Parathyroid adenoma (tissue), 2 donors: ENCODE results near the gene HHIPL2.

Source experiments
- H2AFZ ChIP-seq: fragments of 300-600 bp; sonication (generic); one replicate; pipeline ENCODE4 v1.7.0; 2017; ENCODE audit warnings: antibody characterized with exemption, mild to moderate bottlenecking
- H3K27ac ChIP-seq: fragments of 300-600 bp; sonication (generic); one replicate; pipeline ENCODE4 v1.7.0; 2017
- H3K27me3 ChIP-seq: fragments of 300-600 bp; sonication (generic); one replicate; pipeline ENCODE4 v1.7.0; 2017; ENCODE audit warnings: low read length; ENCODE audit not compliant: control insufficient read depth, insufficient read depth
- H3K36me3 ChIP-seq: fragments of 300-600 bp; sonication (generic); one replicate; pipeline ENCODE4 v1.7.0; 2017; ENCODE audit warnings: low read length; ENCODE audit not compliant: control insufficient read depth, insufficient read depth
- H3K4me1 ChIP-seq: fragments of 300-600 bp; sonication (generic); one replicate; pipeline ENCODE4 v1.7.0; 2017; ENCODE audit warnings: control low read depth
- H3K4me2 ChIP-seq: fragments of 300-600 bp; sonication (generic); one replicate; pipeline ENCODE4 v1.7.0; 2017; ENCODE audit warnings: low read length
- H3K4me3 ChIP-seq: fragments of 300-600 bp; sonication (generic); one replicate; pipeline ENCODE4 v1.7.0; 2017; ENCODE audit warnings: low read depth, low read length
- H3K79me2 ChIP-seq: fragments of 300-600 bp; sonication (generic); one replicate; pipeline ENCODE4 v1.7.0; 2017; ENCODE audit warnings: control low read depth
- H3K9ac ChIP-seq: fragments of 300-600 bp; sonication (generic); one replicate; pipeline ENCODE4 v1.7.0; 2017; ENCODE audit warnings: mild to moderate bottlenecking
- H3K9me3 ChIP-seq: fragments of 300-600 bp; sonication (generic); one replicate; pipeline ENCODE4 v1.7.0; 2017; ENCODE audit warnings: low read length; ENCODE audit not compliant: control insufficient read depth
- CTCF ChIP-seq: fragments of 300-600 bp; sonication (generic); IDR thresholded peaks from one replicate; pipeline ENCODE4 v1.7.0; 2017; ENCODE audit warnings: antibody characterized with exemption, mild to moderate bottlenecking
- donor health status: primary hyperparathyroidism.

The HHIPL2 gene

GRCh38 chr1:222539951-222540597 lies 7.8 kb downstream of the HHIPL2 start:
- H3K4me2 ChIP-seq, result no peak overlapping the region

DNA sequence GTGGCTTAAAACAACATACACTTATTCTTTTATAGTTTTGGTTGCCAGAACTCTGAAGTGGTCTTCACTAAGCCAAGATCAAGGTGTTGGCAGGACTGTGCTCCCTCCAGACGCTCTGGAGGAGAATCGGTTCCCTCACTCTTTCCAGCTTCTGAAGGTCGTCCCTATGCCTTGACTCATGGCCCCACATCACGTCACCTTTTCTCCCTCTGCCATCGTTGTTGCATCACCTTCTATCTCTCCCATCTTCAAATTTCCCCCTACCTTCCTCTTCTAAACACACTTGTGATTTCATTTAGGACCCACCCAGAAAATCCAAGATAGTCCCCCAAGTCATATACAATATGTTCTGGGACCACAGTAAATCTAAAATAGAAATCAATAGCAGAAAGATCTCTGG lies 12.4 kb downstream of the HHIPL2 start:
- Histone ChIP-seq H2AFZ (no peak overlapping the region), H3K27me3 (no peaks in the 10 kb centered on the region), H3K27ac (no peak overlapping the region), H3K9me3 (no peaks in the 10 kb centered on the region), H3K36me3 (no peaks in the 10 kb centered on the region), H3K4me1 (no peaks in the 10 kb centered on the region), H3K4me3 (no peak overlapping the region), H3K4me2 (no peak overlapping the region), H3K9ac (no peak overlapping the region), H3K79me2 (no peaks in the 10 kb centered on the region)
- no peak for TF ChIP-seq CTCF

More at GRCh38 chr1:222539951-222540597, 7.8 kb downstream of the HHIPL2 start:
- H3K79me2 ChIP-seq, result no peaks in the 10 kb centered on the region
- H3K4me3 ChIP-seq, result no peak overlapping the region
- TF ChIP-seq CTCF, result no peak
- no peaks in the 10 kb centered on the region for H3K9me3 ChIP-seq
- no peaks in the 10 kb centered on the region for H3K4me1 ChIP-seq
- H3K36me3 ChIP-seq, result no peaks in the 10 kb centered on the region
- H2AFZ ChIP-seq, result no peak overlapping the region
- no peak overlapping the region for H3K27ac ChIP-seq
- no peak overlapping the region for H3K9ac ChIP-seq
- H3K27me3 ChIP-seq, result peaks cover 3% of the 10 kb centered on the region

- H3K4me3 ChIP-seq, result no peak overlapping the region
- H3K9ac ChIP-seq, result no peak overlapping the region
- H3K27me3 ChIP-seq, result no peaks in the 10 kb centered on the region
- H3K9me3 ChIP-seq, result no peaks in the 10 kb centered on the region
- no peaks in the 10 kb centered on the region for H3K36me3 ChIP-seq
- no peaks in the 10 kb centered on the region for H3K4me1 ChIP-seq
- H2AFZ ChIP-seq, result no peak overlapping the region
- H3K27ac ChIP-seq, result no peak overlapping the region
- no peaks in the 10 kb centered on the region for H3K79me2 ChIP-seq
- no peak overlapping the region for H3K4me2 ChIP-seq
- no peak for TF ChIP-seq CTCF
These were observed 17.1 kb downstream of the HHIPL2 start for GRCh38 chr1:222530852-222531251.

- TF ChIP-seq CTCF, result no peak
- Histone ChIP-seq H2AFZ (no peak overlapping the region), H3K36me3 (no peaks in the 10 kb centered on the region), H3K4me1 (no peaks in the 10 kb centered on the region), H3K79me2 (no peaks in the 10 kb centered on the region), H3K4me2 (no peak overlapping the region), H3K4me3 (no peak overlapping the region), H3K9ac (no peak overlapping the region), H3K9me3 (no peaks in the 10 kb centered on the region), H3K27me3 (no peaks in the 10 kb centered on the region), H3K27ac (no peak overlapping the region)
These were observed 18.0 kb downstream of the HHIPL2 start for GRCh38 chr1:222529916-222530315.

DNA sequence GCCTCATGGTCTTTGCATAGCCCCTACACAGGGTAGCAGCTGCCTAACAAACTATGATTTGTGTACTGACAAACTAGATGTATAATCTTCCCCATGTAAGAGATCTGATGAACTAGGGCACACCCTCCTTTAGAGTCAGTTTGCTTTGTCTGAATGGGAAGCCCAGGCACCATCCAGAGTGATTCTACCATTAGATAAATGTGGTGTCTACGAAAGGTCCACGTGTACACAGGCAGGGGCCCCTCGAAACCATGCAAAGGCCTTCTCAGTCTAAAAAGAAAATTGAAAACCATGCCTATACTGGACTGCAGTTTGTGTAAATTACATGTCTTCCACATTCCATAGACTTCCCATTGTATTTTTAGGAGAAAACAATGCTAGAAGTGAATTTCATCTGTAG lies 18.7 kb downstream of the HHIPL2 start:
- Histone ChIP-seq H3K36me3 (no peaks in the 10 kb centered on the region), H3K4me1 (no peaks in the 10 kb centered on the region), H3K4me2 (no peak overlapping the region), H2AFZ (no peak overlapping the region), H3K9ac (no peak overlapping the region), H3K4me3 (no peak overlapping the region), H3K27me3 (no peaks in the 10 kb centered on the region), H3K27ac (no peak overlapping the region), H3K79me2 (no peaks in the 10 kb centered on the region), H3K9me3 (no peaks in the 10 kb centered on the region)
- no peak for TF ChIP-seq CTCF
